A673 (cell line): ENCODE data around the gene OR4M2.
"Not testable (repeated sequence)": the region's sequence is repeated elsewhere in the genome, so short reads cannot be mapped to it uniquely, and the experiment has no call there.

Source experiments
- EZH2 ChIP-seq: fragments of 200-600 bp; sonication (generic); IDR thresholded peaks from 2 replicates; pipeline ENCODE4 v1.6.1; 2017; ENCODE audit warnings: borderline replicate concordance, low read depth, mild to moderate bottlenecking, mixed read lengths, antibody characterized with exemption, low read length; ENCODE audit not compliant: poor library complexity, severe bottlenecking
- TF ChIP-seq, protein P1 (sequence below): fragments of 300-800, 200-600 bp; sonication (generic); conservative IDR thresholded peaks from 2 replicates; pipeline ENCODE4 v1.5.1; 2017; ENCODE audit warnings: low read depth, mild to moderate bottlenecking, antibody characterized with exemption, low read length, moderate library complexity, mixed read lengths

DNA sequence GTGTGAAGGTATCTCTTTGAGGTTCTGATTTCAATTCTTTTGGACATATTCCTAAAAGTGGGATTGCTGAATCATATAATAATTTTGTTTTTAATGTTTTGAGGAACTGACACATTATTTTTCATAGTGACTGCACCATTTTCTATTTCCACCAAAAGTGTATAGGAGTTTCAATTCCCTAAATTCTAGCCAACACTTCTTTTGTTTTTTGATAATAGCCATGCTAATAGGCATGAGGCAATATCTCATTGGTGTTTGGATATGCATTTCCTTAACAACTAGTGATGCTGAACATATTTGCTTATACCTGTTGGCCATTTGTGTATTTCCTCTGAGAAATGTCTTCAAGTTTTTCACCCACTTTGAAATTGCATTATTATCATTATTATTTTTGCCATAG, 11.1 kb upstream of the OR4M2 start:
- TF ChIP-seq, protein P1, sequence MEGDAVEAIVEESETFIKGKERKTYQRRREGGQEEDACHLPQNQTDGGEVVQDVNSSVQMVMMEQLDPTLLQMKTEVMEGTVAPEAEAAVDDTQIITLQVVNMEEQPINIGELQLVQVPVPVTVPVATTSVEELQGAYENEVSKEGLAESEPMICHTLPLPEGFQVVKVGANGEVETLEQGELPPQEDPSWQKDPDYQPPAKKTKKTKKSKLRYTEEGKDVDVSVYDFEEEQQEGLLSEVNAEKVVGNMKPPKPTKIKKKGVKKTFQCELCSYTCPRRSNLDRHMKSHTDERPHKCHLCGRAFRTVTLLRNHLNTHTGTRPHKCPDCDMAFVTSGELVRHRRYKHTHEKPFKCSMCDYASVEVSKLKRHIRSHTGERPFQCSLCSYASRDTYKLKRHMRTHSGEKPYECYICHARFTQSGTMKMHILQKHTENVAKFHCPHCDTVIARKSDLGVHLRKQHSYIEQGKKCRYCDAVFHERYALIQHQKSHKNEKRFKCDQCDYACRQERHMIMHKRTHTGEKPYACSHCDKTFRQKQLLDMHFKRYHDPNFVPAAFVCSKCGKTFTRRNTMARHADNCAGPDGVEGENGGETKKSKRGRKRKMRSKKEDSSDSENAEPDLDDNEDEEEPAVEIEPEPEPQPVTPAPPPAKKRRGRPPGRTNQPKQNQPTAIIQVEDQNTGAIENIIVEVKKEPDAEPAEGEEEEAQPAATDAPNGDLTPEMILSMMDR, result not testable (repeated sequence)
- not testable (repeated sequence) for TF ChIP-seq EZH2
